NCI-H2081 treated with DMSO at 0.1 percent for 48 hours (cell line): ENCODE results near the gene PCDH12.

Source experiments
- DNase-seq: peaks from one replicate; lab custom pipeline; 2025; lab: John Stamatoyannopoulos, UW

The PCDH12 gene

DNA sequence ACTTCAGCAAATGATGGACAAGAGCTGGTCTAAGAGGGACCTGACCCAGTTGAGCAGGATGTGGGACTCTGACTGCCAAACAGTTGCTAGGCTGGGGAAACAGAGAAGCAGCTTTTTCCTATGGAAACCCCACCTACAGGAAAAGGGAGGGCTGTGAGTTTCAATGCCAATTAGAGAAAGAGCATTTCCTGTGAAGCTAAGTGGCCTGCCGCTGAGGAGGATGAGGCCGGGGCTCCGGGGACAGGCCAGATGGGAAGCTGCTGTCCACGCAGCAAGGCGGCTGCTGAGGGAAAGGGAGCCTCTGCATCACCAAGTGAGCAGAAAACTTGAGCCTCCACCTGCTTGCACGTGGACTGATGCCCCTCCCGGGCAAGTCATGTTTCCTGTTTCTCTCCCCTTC is at the start of gene PCDH12:
PCDH12 (minus strand) TSS at position 90 of the 400 bp plus-strand sequence. CDS start 351 bp downstream, outside the sequence.
- DNase-seq: no peak

- no peak for DNase-seq
Measured at GRCh38 chr5:142007237-142007544, 49.2 kb upstream of the PCDH12 start.

DNA sequence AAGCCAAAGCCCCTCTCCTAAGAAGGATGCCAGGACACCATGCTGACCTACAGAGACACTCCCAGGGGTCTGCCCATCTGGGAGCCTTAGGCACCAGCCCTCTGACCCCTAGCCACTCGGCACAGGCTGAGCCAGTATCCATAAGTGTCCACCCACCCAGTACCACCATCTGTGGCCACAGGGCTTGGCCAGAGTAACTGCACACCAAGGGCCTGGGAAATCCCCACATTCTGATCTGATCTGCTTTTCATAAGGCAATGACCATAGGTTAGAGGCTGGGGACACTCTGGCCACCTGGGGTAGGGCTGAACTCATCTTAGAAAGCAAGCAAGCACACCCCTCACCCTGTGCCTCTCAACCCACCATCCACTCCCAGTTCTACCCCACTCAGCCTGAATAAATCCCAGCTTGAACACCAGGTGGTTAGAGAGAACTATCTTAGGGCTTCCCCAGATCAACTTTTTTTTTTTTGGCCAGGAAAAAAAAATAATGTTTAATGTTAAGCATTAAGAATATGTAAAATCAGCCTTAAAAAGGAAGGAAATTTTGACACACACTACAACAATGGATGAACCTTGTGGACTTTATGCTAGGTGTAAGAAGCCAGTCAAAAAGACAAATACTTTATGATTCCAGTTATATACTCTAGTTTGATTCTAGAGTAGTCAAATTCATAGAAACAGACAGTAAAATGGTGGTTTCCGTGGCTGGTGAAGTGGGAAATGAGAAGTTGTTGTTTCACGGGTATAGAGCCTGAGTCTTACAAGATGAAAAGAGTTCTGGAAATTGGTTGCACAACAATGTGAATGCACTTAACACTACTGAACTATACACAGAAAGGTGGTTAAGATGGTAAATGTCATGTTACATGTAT is 48.6 kb upstream of the PCDH12 start:
- no peak for DNase-seq

DNA sequence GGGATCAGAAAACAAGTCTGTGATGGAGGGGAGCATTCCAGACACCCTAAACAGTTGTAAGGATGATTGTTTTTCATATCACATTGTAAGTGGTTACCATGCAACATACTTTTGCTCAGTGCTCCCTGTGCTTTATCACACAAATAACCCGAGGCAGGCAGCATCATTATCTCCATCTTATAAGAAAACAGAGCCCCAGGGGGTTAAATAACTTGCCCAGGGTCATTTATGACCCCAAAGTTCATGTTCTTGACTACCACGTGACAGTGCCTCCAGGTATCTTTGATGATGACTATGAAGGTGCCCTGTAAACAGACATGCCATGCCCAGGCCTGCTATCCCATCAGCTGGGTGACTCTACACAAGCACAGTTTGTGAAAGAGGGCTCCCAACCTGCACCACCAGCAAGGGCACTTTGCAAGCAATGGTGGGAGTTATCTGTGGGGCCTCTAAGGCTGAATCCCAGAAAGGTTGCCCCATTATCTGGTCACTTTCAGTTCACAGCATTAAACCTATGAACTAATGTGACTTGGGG is 45.3 kb upstream of the PCDH12 start:
- DNase-seq: no peak

- DNase-seq: no peak
Measured at GRCh38 chr5:142000704-142001484, 42.9 kb upstream of the PCDH12 start.

- no peak for DNase-seq
Measured at GRCh38 chr5:142000173-142000572, 42.2 kb upstream of the PCDH12 start.

GRCh38 chr5:141997358-141997960 is 39.5 kb upstream of the PCDH12 start:
- DNase-seq: no peak

DNA sequence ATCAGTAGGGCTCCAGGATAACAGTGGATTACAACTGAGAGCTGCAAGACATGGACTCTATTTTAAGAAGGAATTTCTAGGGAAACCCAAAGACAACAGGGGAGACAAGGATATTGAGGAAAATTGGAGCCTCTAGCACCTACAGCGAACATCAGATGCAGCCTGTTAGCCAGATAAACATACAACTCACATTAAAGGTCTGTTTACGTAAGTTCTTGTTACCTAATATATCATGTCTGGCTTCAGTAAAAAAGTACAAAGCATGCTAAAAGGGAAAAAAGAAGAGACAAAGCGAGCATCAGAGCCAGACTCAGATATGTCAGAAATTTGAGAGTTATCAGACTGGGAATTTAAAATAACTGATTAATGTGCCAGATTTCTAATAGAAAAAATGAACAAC is 37.7 kb upstream of the PCDH12 start:
- DNase-seq: no peak

DNA sequence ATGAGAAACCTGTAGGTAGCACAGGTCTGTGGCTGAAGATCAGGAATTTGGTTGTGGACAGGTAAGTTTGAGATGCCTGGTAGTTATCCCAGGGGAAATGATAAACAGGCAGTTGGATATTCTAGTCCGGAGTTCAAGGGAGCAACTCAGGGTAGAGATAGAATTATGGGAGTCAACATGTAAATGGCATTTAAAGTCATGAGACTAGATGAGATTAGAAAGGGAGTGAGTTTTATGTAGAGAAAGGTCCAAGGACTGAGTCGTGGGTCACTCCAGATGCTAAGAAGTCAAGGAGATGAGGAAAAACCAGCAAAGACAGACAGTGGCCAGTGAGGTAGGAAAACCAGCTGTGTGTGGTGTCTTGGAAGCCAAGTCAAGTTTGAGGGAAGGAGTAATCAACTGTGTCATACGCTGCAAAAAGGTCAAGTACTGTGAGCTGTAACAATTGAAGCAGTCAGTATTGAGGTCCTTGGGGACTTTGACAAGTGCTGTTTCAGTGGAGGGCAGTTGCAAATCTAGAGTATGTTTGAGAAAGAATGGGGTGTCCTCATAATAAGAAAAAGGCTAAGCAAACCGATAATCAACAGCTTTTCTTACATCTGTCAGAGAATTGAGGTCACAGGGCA is 36.6 kb upstream of the PCDH12 start:
- no peak for DNase-seq

GRCh38 chr5:141992349-141992963 is 34.5 kb upstream of the PCDH12 start:
- DNase-seq: no peak

DNA sequence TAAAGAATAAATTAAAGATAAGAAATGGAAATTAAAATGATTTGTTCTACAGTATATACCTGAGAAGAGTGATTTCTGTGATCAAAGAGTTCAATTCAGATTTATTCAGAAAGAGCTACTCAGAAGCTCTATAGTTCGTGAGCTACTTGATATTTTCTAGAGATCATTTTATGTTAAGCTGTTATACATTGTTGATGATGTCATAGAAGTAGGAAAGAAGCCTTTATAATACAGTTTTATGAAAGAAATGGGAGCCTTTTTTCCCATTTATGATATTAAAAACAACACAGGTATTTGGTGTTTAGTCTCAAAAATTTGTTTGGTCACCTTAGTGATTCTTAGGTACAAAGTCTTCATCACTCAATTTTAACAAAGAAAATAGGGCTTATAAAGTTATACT is 31.7 kb upstream of the PCDH12 start:
- DNase-seq: no peak

DNA sequence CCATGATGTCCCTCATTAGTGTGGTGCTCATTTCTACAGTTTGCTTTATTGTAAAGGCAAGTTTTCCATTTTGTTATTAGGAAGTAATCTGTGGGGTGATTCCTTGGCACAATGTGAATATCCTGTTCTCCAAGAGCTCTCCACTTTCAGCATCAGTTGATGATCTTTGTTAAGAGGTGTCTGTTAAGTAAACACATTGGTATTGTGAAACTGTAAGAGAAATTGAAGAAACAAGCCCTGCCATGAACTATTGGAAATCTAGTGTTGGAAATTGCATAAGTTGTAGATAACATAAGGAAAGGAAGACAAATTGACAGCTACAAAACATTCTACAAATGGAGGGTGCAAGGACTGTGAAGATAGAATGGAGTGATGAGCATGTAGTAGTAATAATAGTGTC is 28.1 kb upstream of the PCDH12 start:
- no peak for DNase-seq

DNA sequence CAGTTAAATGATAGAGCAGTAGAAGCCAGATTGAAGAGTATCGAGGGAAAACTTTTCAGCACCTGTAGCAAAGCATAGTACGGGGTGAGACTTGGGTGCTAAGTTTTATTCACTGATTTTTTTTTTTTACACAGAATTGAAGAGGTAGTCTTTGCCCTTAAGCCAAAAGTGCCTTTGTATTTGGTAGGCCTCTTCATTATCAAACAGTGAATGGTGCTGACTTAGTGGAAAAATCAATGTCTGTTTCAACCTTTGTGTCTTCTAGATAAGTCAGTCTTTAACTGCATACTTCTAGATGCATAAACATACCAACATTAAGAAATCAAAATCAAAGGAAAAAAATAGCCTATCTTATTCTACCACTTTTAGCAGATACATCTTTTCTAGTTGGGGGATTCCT is 24.6 kb upstream of the PCDH12 start:
- DNase-seq: no peak

DNA sequence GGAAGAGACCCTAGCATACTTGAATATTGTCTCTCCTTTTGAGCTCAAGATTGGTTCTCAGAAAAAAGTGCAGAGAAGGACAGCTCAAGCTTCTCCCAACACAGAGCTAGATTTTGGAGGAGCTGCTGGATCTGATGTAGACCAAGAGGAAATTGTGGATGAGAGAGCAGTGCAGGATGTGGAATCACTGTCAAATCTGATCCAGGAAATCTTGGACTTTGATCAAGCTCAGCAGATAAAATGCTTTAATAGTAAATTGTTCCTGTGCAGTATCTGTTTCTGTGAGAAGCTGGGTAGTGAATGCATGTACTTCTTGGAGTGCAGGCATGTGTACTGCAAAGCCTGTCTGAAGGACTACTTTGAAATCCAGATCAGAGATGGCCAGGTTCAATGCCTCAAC is 20.4 kb upstream of the PCDH12 start:
- DNase-seq: no peak

DNA sequence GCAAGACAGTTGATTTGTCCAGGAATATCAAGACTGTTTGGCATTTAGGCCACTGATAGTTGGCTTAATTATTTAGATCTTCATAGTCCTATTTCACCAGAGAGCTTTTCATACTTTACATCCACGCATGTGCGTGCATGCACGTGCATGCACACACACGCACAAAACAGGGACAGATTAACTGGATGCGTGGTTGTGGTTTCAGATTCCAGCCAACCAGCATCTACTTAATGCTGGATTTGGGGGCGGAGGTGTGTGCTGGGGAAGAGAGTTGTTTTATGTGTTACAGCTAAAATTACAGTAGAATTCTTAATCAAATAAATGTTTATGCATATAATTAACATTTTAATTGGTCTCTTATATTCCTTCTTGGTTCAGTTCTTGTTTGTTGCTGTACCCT is 18.2 kb upstream of the PCDH12 start:
- no peak for DNase-seq

GRCh38 chr5:141973871-141974595 is 16.0 kb upstream of the PCDH12 start:
- no peak for DNase-seq

GRCh38 chr5:141969783-141970771 is 12.1 kb upstream of the PCDH12 start:
- DNase-seq: no peak

DNA sequence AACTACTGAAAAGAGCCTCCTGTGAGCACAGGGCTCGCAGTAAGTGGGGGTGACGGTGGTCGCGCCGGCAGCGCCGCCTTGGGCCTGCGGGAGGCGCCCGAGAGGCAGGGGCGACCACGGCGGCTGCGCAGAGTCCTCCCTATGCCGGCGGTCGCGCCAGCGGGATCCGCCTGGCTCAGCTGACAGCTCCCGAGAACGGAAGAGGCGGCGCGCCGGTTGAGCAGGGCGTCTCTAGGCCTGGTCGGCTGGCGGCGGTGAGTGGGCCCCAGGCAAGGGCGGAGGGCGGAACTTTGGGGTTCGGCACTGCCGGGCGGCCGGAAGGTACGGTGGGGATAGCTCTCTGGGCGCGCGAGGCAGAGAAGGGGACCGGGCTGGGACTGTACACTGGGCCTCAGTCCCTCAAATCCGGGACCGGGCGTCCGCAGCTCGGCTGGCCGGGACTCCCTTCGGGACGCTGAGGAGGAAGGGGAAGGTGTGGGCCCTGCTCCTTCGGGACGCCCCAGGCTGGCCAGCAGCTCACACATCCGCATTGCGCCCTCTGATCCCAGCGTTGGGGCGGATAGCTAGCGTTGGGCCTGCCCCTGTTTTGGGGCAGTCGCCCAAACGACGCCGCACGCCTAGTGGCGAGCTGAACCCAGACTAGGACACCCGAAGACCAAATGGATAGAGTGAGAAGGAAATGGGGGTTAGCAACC is 11.1 kb upstream of the PCDH12 start, which contains the start of gene RNF14:
RNF14 (plus strand) TSS at position 192 of the 695 bp plus-strand sequence. CDS start 4,484 bp downstream, outside the sequence.
- peak; percentile 30 for DNase-seq

DNA sequence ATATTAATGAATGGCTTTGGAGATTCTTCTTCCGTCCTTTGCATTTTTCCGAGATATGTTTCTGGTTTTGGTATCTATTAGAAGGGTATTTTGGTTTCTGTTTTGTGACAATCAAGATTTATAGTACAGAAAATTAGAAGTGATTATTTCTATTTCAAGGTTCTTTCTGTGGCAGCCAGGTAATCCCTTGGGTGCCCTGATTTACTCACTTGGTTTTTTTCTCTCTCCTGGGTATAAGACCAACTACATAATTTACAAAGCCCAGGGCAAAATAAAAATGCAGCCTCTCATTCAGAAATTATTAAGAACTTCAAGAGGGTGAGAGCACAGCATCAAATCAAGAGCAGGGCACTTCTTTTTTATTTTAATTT is 8.9 kb upstream of the PCDH12 start:
- no peak for DNase-seq
